ENCODE results near the gene LYPD6B. TPM values are rescaled to one million over a fixed set of nuclear protein-coding genes. Genes with fewer than 3 reads are reported as not detected.

LYPD6B gene
- total RNA-seq, 1 experiment from 2014 or later = 2.0 TPM

DNA sequence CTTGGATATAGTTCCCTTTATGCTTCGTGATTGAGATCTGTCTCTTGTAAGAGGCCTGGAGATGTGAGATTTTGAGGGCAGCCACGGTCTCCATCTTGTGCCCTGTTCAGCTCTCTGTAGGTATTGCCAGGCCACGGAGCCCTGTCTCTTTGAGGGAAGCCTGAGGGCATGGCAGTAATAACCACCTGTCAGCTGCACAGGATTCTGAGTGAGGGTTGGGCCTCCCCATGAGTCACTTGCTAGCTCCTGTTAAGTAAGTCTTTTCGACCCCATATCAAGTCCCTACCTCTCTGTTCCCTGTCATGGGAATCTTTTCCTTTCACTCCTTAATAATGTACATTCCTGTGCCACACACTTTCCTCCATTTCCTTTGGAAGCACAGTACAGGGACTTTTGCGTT, 20.4 kb downstream of the LYPD6B start:
- Histone ChIP-seq H3K9me3 (ENCODE audit: control insufficient read depth, low read depth, low read length) (no peaks in the 10 kb centered on the region), H3K14ac (ENCODE audit: insufficient read depth, low read length) (no peak overlapping the region), H2BK15ac (ENCODE audit: low read depth, low read length) (no peak overlapping the region), H3K23me2 (ENCODE audit: insufficient read length, low read depth, low read length, poor library complexity, severe bottlenecking) (no peaks in the 10 kb centered on the region), H4K20me1 (ENCODE audit: control insufficient read depth, insufficient read depth, insufficient read length) (no peaks in the 10 kb centered on the region), H2BK5ac (ENCODE audit: insufficient read length, low read length) (no peak overlapping the region), H4K8ac (replicated peaks; ENCODE audit: insufficient read length, low read depth, low read length) (no peak overlapping the region), H2BK12ac (ENCODE audit: insufficient read length, low read depth, low read length) (no peak overlapping the region), H2BK120ac (ENCODE audit: low read depth, low read length, poor library complexity, severe bottlenecking) (no peak overlapping the region), H3K79me1 (ENCODE audit: insufficient read depth, low read depth, low read length, poor library complexity, severe bottlenecking) (no peaks in the 10 kb centered on the region), H3K4ac (ENCODE audit: low read depth, low read length) (no peak overlapping the region), H3K27me3 (ENCODE audit: insufficient read depth, low read length) (no peaks in the 10 kb centered on the region), H4K5ac (ENCODE audit: insufficient read length, low read depth, low read length) (no peak overlapping the region), H3K4me1 (ENCODE audit: insufficient read depth, low read length) (no peaks in the 10 kb centered on the region), H2BK20ac (ENCODE audit: low read depth, low read length, poor library complexity, severe bottlenecking) (no peak overlapping the region), H2AFZ (ENCODE audit: low read length) (no peak overlapping the region), H3K79me2 (ENCODE audit: insufficient read depth, low read length) (no peaks in the 10 kb centered on the region), H3K23ac (ENCODE audit: insufficient read length, low read depth, low read length) (no peak overlapping the region), H3K56ac (ENCODE audit: insufficient read length, low read depth, low read length) (no peak overlapping the region), H3K4me2 (ENCODE audit: insufficient read depth, insufficient read length, low read length) (no peak overlapping the region), H3K27ac (ENCODE audit: insufficient read length, low read depth, low read length) (no peak overlapping the region), H4K91ac (ENCODE audit: insufficient read length, low read depth, low read length) (no peak overlapping the region), H3K9ac (ENCODE audit: extremely low read depth, insufficient read length, low read length) (no peak overlapping the region), H3T11ph (ENCODE audit: low read length) (no peak overlapping the region), H2AK5ac (ENCODE audit: insufficient read length, low read length) (no peak overlapping the region), H3K18ac (ENCODE audit: insufficient read length, low read depth, low read length) (no peak overlapping the region)
- Mint-ChIP-seq H3K36me3 (ENCODE audit: insufficient read depth in 1 of 3, low read depth in 3 of 3) (no peaks in the 10 kb centered on the region), H3K27me3 (ENCODE audit: low read depth) (no peaks in the 10 kb centered on the region), H3K9me3 (no peaks in the 10 kb centered on the region), H3K4me3 (no peak overlapping the region), H3K27ac (no peak overlapping the region), H3K4me1 (peaks cover 0 to 4% of the 10 kb centered on the region in 2 experiments; a peak in 1 of 4 replicates)
- no peak for DNase-seq
- TF ChIP-seq, protein P1, sequence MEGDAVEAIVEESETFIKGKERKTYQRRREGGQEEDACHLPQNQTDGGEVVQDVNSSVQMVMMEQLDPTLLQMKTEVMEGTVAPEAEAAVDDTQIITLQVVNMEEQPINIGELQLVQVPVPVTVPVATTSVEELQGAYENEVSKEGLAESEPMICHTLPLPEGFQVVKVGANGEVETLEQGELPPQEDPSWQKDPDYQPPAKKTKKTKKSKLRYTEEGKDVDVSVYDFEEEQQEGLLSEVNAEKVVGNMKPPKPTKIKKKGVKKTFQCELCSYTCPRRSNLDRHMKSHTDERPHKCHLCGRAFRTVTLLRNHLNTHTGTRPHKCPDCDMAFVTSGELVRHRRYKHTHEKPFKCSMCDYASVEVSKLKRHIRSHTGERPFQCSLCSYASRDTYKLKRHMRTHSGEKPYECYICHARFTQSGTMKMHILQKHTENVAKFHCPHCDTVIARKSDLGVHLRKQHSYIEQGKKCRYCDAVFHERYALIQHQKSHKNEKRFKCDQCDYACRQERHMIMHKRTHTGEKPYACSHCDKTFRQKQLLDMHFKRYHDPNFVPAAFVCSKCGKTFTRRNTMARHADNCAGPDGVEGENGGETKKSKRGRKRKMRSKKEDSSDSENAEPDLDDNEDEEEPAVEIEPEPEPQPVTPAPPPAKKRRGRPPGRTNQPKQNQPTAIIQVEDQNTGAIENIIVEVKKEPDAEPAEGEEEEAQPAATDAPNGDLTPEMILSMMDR (conservative IDR thresholded peaks at IDR 0.05) = no peak
- no CpG with 5 or more reads among the region's 5 CpGs for WGBS (ENCODE audit: extremely low coverage, insufficient read length, low lambda C conversion rate)

Data from H9 (cell line).